Ishikawa (cell line): ENCODE results near the gene MAGI2.

ENCODE experiments used
- CREB1 ChIP-seq: IDR thresholded peaks from 2 replicates; pipeline ENCODE4 v1.6.1; 2012; ENCODE audit warnings: low read depth
- EP300 ChIP-seq: IDR thresholded peaks from 2 replicates; pipeline ENCODE4 v1.6.1; 2012; ENCODE audit warnings: borderline replicate concordance
- YY1 ChIP-seq: IDR thresholded peaks from 2 replicates; pipeline ENCODE4 v1.6.1; 2012; ENCODE audit warnings: low read depth
- TF ChIP-seq, protein P1 (sequence below): IDR thresholded peaks from 2 replicates; pipeline ENCODE4 v1.6.1; 2012

DNA sequence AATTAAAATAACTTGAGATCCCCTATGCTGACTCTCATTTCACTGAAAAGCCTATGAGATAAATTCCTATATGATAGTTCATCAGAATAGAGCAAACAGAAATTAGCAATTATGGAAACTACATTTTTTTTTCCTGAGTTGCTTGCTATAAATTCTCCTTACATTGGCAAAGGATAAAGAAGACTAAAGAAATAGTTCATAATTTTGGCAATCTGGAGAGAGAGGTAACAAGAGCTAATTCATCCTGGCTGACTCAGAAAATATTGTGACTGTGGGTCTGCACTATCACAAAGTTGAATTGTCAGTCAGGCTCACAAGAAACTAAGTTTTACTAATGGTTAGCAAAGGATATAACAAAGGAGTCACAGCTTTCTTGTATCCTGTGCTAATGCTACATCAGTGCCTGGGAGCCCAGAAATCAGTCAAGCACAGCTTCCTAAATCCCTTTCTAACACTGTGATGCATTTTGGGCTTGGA lies 483.0 kb downstream of the MAGI2 start:
- TF ChIP-seq EP300 (no peak), CREB1 (no peak), YY1 (no peak)
- TF ChIP-seq, protein P1, sequence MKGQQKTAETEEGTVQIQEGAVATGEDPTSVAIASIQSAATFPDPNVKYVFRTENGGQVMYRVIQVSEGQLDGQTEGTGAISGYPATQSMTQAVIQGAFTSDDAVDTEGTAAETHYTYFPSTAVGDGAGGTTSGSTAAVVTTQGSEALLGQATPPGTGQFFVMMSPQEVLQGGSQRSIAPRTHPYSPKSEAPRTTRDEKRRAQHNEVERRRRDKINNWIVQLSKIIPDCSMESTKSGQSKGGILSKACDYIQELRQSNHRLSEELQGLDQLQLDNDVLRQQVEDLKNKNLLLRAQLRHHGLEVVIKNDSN: no peak
